Measurements from ENCODE around the gene ZNF133. TPM values are rescaled to one million over a fixed set of nuclear protein-coding genes. Genes with fewer than 3 reads are reported as not detected.
A peak's percentile ranks its signal among the peaks of the same experiment; 100 is the strongest.

ZNF133 gene
- total RNA-seq, 6 donors from 2014 or later: 9.2 to 30.4 (median 12.8) TPM

- H3K27ac ChIP-seq: peak overlapping the region; percentile 93 to 97 (median 94)
- peaks cover 3 to 20% (median 17%) of the 10 kb centered on the region in 4 donors for H3K4me1 ChIP-seq
- TF ChIP-seq CTCF (IDR thresholded peaks at IDR 0.05) (no peak), EP300 (IDR thresholded peaks at IDR 0.05) (no peak), POLR2AphosphoS5 (IDR thresholded peaks at IDR 0.05) (no peak), POLR2A (IDR thresholded peaks at IDR 0.05) (no peak)
- DNase-seq (no peak), ATAC-seq (ENCODE audit: low FRiP score in 2 of 2) (peak in 1 of 2 donors; percentile 34)
- WGBS, 2 donors: 10 to 11% methylated on average over 19 of the region's 19 CpGs
- peaks cover 0 to 12% (median 3%) of the 10 kb centered on the region in 4 donors for H3K36me3 ChIP-seq
- peaks cover 7 to 21% (median 15%) of the 10 kb centered on the region in 4 donors for H3K9me3 ChIP-seq
- H3K27me3 ChIP-seq: no peaks in the 10 kb centered on the region
- H3K4me3 ChIP-seq: peak overlapping the region; percentile 81 to 93 (median 84)
Observed at GRCh38 chr20:18288749-18289267, 481 bp downstream of the ZNF133 start.

GRCh38 chr20:18289306-18289705 is 979 bp downstream of the ZNF133 start:
- Histone ChIP-seq H3K4me1 (peaks cover 3 to 20% (median 17%) of the 10 kb centered on the region in 4 donors), H3K27me3 (no peaks in the 10 kb centered on the region), H3K27ac (no peak overlapping the region), H3K4me3 (peak overlapping the region; percentile 81 to 93 (median 84)), H3K36me3 (peaks cover 0 to 12% (median 3%) of the 10 kb centered on the region in 4 donors), H3K9me3 (peaks cover 7 to 18% (median 14%) of the 10 kb centered on the region in 4 donors)
- DNase-seq (no peak), ATAC-seq (ENCODE audit: low FRiP score in 2 of 2) (no peak)
- TF ChIP-seq POLR2A (IDR thresholded peaks at IDR 0.05): no peak
- TF ChIP-seq CTCF (IDR thresholded peaks at IDR 0.05): no peak
- no peak for TF ChIP-seq EP300 (IDR thresholded peaks at IDR 0.05)
- no peak for TF ChIP-seq POLR2AphosphoS5 (IDR thresholded peaks at IDR 0.05)
- WGBS, 2 donors: 87 to 88% methylated on average over 6 of the region's 6 CpGs

GRCh38 chr20:18299364-18299763 is 11.0 kb downstream of the ZNF133 start:
- H3K27ac ChIP-seq: no peak overlapping the region
- no peaks in the 10 kb centered on the region for H3K9me3 ChIP-seq
- TF ChIP-seq EP300 (IDR thresholded peaks at IDR 0.05): no peak
- no peak for TF ChIP-seq POLR2A (IDR thresholded peaks at IDR 0.05)
- no peak for TF ChIP-seq CTCF (IDR thresholded peaks at IDR 0.05)
- TF ChIP-seq POLR2AphosphoS5 (IDR thresholded peaks at IDR 0.05): no peak
- DNase-seq (no peak), ATAC-seq (ENCODE audit: low FRiP score in 2 of 2) (no peak)
- no peaks in the 10 kb centered on the region for H3K27me3 ChIP-seq
- 96 to 97% methylated on average over 3 of the region's 3 CpGs for WGBS, 2 donors
- H3K4me3 ChIP-seq: no peak overlapping the region
- H3K36me3 ChIP-seq: peaks cover 0 to 6% (median 4%) of the 10 kb centered on the region in 4 donors
- H3K4me1 ChIP-seq: no peaks in the 10 kb centered on the region

GRCh38 chr20:18304618-18305017 is 16.3 kb downstream of the ZNF133 start:
- Histone ChIP-seq H3K36me3 (peaks cover 0 to 19% (median 3%) of the 10 kb centered on the region in 4 donors), H3K4me3 (no peak overlapping the region), H3K27me3 (no peaks in the 10 kb centered on the region), H3K4me1 (no peaks in the 10 kb centered on the region), H3K27ac (no peak overlapping the region), H3K9me3 (no peaks in the 10 kb centered on the region)
- 98 to 100% methylated on average over 1 of the region's 1 CpG for WGBS, 2 donors
- DNase-seq (no peak), ATAC-seq (ENCODE audit: low FRiP score in 2 of 2) (no peak)
- TF ChIP-seq POLR2A (IDR thresholded peaks at IDR 0.05) (no peak), EP300 (IDR thresholded peaks at IDR 0.05) (no peak), POLR2AphosphoS5 (IDR thresholded peaks at IDR 0.05) (no peak)

GRCh38 chr20:18307301-18307700 is 19.0 kb downstream of the ZNF133 start:
- no peak for ATAC-seq (ENCODE audit: low FRiP score in 2 of 2)
- H3K36me3 ChIP-seq: peaks cover 0 to 20% (median 3%) of the 10 kb centered on the region in 4 donors
- no peaks in the 10 kb centered on the region for H3K4me1 ChIP-seq
- TF ChIP-seq EP300 (IDR thresholded peaks at IDR 0.05): no peak
- no peak for TF ChIP-seq CTCF (IDR thresholded peaks at IDR 0.05)
- no peak for TF ChIP-seq POLR2AphosphoS5 (IDR thresholded peaks at IDR 0.05)
- TF ChIP-seq POLR2A (IDR thresholded peaks at IDR 0.05): no peak
- no peaks in the 10 kb centered on the region for H3K9me3 ChIP-seq
- no peak for DNase-seq
- no peak overlapping the region for H3K27ac ChIP-seq
- no peaks in the 10 kb centered on the region for H3K27me3 ChIP-seq
- 71 to 78% methylated on average over 3 of the region's 3 CpGs for WGBS, 2 donors
- no peak overlapping the region for H3K4me3 ChIP-seq
